ENCODE results near the gene C1QTNF8.

The C1QTNF8 gene

DNA sequence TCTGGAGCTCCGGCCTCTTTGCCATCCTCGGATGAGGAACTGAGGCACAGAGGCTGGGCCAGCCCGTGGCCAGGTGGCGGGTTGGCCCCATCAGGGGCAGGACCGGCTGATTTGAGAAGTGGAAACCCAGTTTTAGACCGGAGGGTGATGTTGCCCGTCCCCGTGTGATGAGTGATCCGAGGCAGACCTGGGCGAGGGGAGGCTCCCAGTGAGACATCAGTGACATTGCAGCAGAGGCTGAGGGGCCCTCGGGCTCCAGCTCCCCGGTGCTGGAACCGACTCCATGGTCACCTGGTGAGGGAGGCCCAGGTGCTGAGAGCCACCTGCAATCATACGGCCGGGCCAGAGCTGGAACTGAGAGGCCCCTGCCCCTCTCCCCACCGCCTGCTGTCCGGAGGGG lies 30.0 kb upstream of the C1QTNF8 start:
- H3K27me3 ChIP-seq: peaks cover 10% of the 10 kb centered on the region
- no peaks in the 10 kb centered on the region for H3K4me1 ChIP-seq (ENCODE audit: control insufficient read depth in 1 of 2, insufficient read depth in 1 of 2, low read depth in 1 of 2, low read length in 1 of 2)
- H3K36me3 ChIP-seq: no peaks in the 10 kb centered on the region
- no peaks in the 10 kb centered on the region for H3K9me3 ChIP-seq
- no peak overlapping the region for H3K4me3 ChIP-seq (ENCODE audit: low read depth in 1 of 2, low read length in 1 of 2)
- TF ChIP-seq, protein P1, sequence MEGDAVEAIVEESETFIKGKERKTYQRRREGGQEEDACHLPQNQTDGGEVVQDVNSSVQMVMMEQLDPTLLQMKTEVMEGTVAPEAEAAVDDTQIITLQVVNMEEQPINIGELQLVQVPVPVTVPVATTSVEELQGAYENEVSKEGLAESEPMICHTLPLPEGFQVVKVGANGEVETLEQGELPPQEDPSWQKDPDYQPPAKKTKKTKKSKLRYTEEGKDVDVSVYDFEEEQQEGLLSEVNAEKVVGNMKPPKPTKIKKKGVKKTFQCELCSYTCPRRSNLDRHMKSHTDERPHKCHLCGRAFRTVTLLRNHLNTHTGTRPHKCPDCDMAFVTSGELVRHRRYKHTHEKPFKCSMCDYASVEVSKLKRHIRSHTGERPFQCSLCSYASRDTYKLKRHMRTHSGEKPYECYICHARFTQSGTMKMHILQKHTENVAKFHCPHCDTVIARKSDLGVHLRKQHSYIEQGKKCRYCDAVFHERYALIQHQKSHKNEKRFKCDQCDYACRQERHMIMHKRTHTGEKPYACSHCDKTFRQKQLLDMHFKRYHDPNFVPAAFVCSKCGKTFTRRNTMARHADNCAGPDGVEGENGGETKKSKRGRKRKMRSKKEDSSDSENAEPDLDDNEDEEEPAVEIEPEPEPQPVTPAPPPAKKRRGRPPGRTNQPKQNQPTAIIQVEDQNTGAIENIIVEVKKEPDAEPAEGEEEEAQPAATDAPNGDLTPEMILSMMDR (IDR thresholded peaks at IDR 0.05): no peak
- H3K27ac ChIP-seq: no peak overlapping the region

DNA sequence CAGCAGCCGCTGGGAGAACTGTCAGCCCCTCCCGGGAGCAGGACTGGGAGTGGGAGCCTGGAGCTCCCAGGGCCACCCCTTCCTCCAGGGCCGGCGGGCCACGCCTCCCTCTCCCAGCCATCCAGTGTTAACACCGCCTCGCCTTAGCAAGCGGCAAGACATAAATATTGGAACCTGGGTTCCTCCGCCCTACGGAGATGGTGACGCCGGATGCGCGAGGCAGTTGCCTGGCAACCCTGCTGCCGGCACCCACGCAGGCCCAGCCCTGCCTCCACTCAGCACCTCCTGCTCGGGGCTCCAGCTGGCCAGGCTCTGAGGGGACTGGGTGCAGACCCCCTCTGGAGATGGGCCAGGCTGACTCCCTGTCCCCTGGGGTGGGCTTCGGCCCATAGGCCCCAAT lies 29.4 kb upstream of the C1QTNF8 start:
- Histone ChIP-seq H3K27ac (no peak overlapping the region), H3K9me3 (no peaks in the 10 kb centered on the region), H3K36me3 (no peaks in the 10 kb centered on the region), H3K27me3 (peaks cover 10% of the 10 kb centered on the region), H3K4me3 (ENCODE audit: low read depth in 1 of 2, low read length in 1 of 2) (no peak overlapping the region), H3K4me1 (ENCODE audit: control insufficient read depth in 1 of 2, insufficient read depth in 1 of 2, low read depth in 1 of 2, low read length in 1 of 2) (no peaks in the 10 kb centered on the region)
- TF ChIP-seq, protein P1 (IDR thresholded peaks at IDR 0.05): no peak

DNA sequence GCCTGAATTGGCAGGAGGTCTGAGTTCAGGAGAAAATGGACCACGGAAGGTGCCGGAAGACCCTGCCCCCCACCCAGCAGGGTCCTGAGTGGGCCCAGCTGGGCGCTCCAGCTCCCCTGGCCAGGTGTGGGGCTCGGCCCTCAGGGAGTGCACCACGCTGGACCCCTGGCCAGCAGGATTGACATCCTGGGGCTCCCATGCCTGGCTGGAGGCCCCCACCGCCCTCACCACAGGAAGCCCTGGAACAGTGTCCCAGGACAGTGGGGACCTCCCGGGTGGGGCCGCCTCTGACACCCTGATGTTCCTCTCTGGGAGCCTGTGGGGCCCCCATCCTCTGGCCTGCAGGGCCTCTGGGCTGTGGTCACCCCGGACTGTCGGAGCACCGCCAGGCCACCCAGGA lies 28.8 kb upstream of the C1QTNF8 start:
- no peaks in the 10 kb centered on the region for H3K36me3 ChIP-seq
- no peaks in the 10 kb centered on the region for H3K4me1 ChIP-seq (ENCODE audit: control insufficient read depth in 1 of 2, insufficient read depth in 1 of 2, low read depth in 1 of 2, low read length in 1 of 2)
- H3K27me3 ChIP-seq: peaks cover 15% of the 10 kb centered on the region
- H3K27ac ChIP-seq: no peak overlapping the region
- no peak overlapping the region for H3K4me3 ChIP-seq (ENCODE audit: low read depth in 1 of 2, low read length in 1 of 2)
- no peaks in the 10 kb centered on the region for H3K9me3 ChIP-seq
- TF ChIP-seq, protein P1 (IDR thresholded peaks at IDR 0.05): no peak

DNA sequence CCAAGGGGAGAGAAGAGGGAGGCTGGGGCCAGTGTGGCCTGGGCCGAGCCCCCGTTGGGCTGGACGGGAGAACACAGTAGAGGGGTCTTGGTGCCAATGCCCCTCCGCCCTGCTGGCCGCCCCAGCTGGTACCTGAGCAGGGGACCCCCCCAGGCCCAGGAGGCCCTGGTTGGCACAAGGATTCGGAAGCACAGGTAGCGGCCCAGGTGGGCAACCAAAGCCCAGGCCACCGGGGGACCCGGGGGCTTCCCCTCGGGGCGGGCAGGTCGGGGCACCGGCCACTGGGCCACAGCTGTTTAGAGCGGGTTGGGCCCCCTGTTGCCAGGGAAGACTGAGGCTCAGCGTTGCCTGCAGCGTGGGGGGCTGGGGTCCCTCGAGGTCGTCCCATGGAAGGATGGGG lies 28.2 kb upstream of the C1QTNF8 start:
- Histone ChIP-seq H3K4me3 (ENCODE audit: low read depth in 1 of 2, low read length in 1 of 2) (no peak overlapping the region), H3K4me1 (ENCODE audit: control insufficient read depth in 1 of 2, insufficient read depth in 1 of 2, low read depth in 1 of 2, low read length in 1 of 2) (no peaks in the 10 kb centered on the region), H3K27me3 (peaks cover 18% of the 10 kb centered on the region), H3K36me3 (no peaks in the 10 kb centered on the region), H3K9me3 (no peaks in the 10 kb centered on the region), H3K27ac (no peak overlapping the region)
- TF ChIP-seq, protein P1 (IDR thresholded peaks at IDR 0.05): no peak

DNA sequence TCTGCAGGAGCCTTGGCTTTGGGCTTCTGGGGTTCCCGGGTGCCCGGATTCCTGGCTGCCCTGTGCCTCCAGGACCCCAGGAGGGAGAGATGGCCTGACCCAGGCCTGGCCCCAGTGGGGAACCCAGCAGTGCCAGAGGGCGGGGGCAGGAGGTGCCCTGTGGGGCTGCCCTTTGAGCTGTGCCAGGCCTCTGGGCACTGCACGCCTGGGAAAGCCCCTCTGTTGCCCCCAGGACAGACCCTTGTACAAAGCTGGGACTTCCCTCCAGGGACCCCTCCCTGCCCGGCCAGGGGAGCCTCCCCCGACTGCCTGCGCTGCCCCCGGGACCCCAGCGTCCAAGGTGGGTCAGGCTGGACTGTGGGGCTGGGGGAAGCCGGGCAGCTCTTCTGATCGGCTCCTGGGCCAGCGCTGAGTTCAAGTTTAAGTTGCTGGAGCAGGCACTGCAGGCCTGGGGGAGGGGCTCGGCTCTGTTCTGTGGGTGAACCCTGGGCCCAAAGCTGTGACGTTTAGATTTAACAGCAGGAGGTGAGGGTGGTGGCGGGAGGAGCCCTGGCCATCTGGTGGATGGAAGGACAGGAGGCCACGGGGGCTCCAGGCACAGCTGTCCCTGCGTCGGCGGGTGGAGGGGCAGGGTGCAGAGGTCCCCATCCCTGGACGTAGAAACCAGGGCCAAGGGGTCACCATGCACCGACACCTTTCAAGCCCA lies 27.6 kb upstream of the C1QTNF8 start:
- Histone ChIP-seq H3K27me3 (peaks cover 18% of the 10 kb centered on the region), H3K36me3 (no peaks in the 10 kb centered on the region), H3K27ac (no peak overlapping the region), H3K4me3 (ENCODE audit: low read depth in 1 of 2, low read length in 1 of 2) (no peak overlapping the region), H3K4me1 (ENCODE audit: control insufficient read depth in 1 of 2, insufficient read depth in 1 of 2, low read depth in 1 of 2, low read length in 1 of 2) (no peaks in the 10 kb centered on the region), H3K9me3 (no peaks in the 10 kb centered on the region)
- TF ChIP-seq, protein P1 (IDR thresholded peaks at IDR 0.05): no peak

Data from neutrophil (primary cell).